Lower leg skin (tissue), 4 donors: ENCODE measurements around the gene DTD1. TPM values are rescaled to one million over a fixed set of nuclear protein-coding genes. Genes with fewer than 3 reads are reported as not detected.

ENCODE experiments used
- DNase-seq, 2 donors: peaks; one replicate each; pipeline ENCODE4 v3.0.0-alpha.2; 2019; ENCODE audit warnings: low spot score in 2 of 2
- H3K4me3 ChIP-seq: fragments of 200-600 bp; sonication (generic); 2 replicates; pipeline ENCODE4 v1.5.1; 2017; ENCODE audit warnings: mild to moderate bottlenecking, low read depth; ENCODE audit not compliant: poor library complexity, severe bottlenecking
- CTCF ChIP-seq, 3 donors: fragments of 450-650 bp; IDR thresholded peaks; one replicate each; pipeline ENCODE4 v1.5.1; 2016; ENCODE audit warnings: antibody characterized with exemption in 3 of 3, mild to moderate bottlenecking in 3 of 3, moderate library complexity in 2 of 3
- POLR2A ChIP-seq, 2 donors: fragments of 450-650 bp; IDR thresholded peaks; one replicate each; pipeline ENCODE4 v1.6.1; 2016 to 2017; ENCODE audit warnings: antibody characterized with exemption in 2 of 2, mild to moderate bottlenecking in 1 of 2, moderate library complexity in 1 of 2
- WGBS, 2 donors: methylation state at CpG; one replicate each; pipeline ENCODE4 v1.1.5; 2018; 5-methylcytosine and 5-hydroxymethylcytosine counted together
- intact Hi-C: fragments of 100-400 bp; cut with DNase I; formaldehyde crosslinking; loops from one replicate; pipeline ENCODE4 v1.15.0; 2023; ENCODE audit warnings: low total_unique reads
- total RNA-seq, 4 donors: library from RNA; depleted of rRNA; stranded (reverse); fragments of >200 nt; gene quantifications; one replicate each; pipeline ENCODE4 v1.1.0, GENCODE V29; 2016

DTD1 gene
- total RNA-seq, 4 donors from 2014 or later = 21.7 to 41.8 (median 39.8) TPM

DNA sequence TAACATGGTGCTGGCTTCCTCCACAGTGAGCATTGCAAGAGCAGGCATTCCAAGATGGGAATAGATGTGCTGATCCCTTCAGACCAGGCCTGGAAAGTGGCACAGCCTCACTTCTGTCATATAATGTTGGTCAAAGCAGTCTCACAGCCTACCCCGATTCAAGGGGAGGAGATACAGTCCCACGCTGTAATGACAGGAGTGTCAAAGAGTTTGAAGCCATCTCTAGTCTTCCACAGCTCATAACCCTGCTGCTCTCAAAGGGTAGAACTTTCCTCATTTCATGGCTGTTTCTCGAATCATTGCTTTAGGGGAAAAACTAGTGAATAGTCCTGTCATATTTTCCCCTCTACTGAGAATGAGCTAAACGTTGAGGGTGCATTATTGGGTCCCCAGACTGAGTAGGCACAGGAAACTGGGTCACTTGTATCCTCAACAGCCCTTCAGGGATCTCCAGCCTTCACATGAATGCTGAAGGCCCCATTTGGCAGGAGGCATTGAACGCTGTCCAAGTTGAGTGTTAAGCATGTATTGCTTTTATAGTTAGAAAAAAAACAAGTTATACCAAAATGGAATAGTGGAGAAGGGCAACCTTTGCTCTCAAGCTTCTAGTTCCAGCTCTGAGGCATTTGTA lies 27.3 kb downstream of the DTD1 start:
- H3K4me3 ChIP-seq = no peak overlapping the region
- TF ChIP-seq POLR2A (IDR thresholded peaks at IDR 0.05) = no peak
- TF ChIP-seq CTCF (IDR thresholded peaks at IDR 0.05) = no peak
- intact Hi-C loops = no loop called here
- WGBS, 2 donors = 30 to 52% methylated on average over 5 of the region's 5 CpGs
- DNase-seq = peak in 1 of 2 donors; percentile 63

- TF ChIP-seq CTCF (IDR thresholded peaks at IDR 0.05) (no peak), POLR2A (IDR thresholded peaks at IDR 0.05) (no peak)
- DNase-seq = no peak
- intact Hi-C loops = no loop called here
- no peak overlapping the region for H3K4me3 ChIP-seq
- WGBS, 2 donors = 84 to 91% methylated on average over 5 of the region's 5 CpGs
Observed at GRCh38 chr20:18621004-18621403, 33.1 kb downstream of the DTD1 start.

GRCh38 chr20:18623156-18623910 lies 35.5 kb downstream of the DTD1 start:
- intact Hi-C loops = no loop called here
- H3K4me3 ChIP-seq = no peak overlapping the region
- WGBS, 2 donors = 89% methylated on average over 14 of the region's 14 CpGs
- peak in 1 of 2 donors; percentile 13 for DNase-seq
- TF ChIP-seq POLR2A (IDR thresholded peaks at IDR 0.05) = no peak
- no peak for TF ChIP-seq CTCF (IDR thresholded peaks at IDR 0.05)

DNA sequence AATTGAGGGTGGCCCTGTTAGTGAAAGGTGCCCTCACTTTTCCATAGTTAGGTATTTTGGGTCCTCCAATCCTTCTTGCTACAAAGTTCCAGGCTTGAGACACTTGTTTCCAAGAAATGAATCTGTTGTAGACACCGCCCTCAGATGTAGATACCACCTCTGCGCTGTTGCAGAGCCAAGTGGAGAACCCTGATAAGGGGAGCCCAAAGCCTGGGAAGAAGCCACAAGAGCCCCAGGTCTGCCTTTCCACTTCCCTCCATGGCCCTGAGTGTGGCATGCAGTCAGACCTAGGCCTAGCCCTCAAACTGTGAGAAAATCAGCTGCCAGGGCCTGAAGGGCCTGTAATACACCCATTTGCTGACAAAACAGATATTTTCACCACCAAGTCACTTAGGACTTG lies 37.1 kb downstream of the DTD1 start:
- peak in 1 of 2 donors; percentile 42 for DNase-seq
- H3K4me3 ChIP-seq = no peak overlapping the region
- 47 to 83% methylated on average over 2 of the region's 2 CpGs for WGBS, 2 donors
- TF ChIP-seq POLR2A (IDR thresholded peaks at IDR 0.05) = no peak
- TF ChIP-seq CTCF (IDR thresholded peaks at IDR 0.05) = no peak
- intact Hi-C loops = no loop called here

GRCh38 chr20:18625907-18626655 lies 38.2 kb downstream of the DTD1 start:
- H3K4me3 ChIP-seq = no peak overlapping the region
- intact Hi-C loops = no loop called here
- TF ChIP-seq POLR2A (IDR thresholded peaks at IDR 0.05) (no peak), CTCF (IDR thresholded peaks at IDR 0.05) (no peak)
- peak in 1 of 2 donors; percentile 52 for DNase-seq
- WGBS, 2 donors = 77 to 85% methylated on average over 6 of the region's 6 CpGs
